ENCODE data around the gene MXRA8.

Gene MXRA8

DNA sequence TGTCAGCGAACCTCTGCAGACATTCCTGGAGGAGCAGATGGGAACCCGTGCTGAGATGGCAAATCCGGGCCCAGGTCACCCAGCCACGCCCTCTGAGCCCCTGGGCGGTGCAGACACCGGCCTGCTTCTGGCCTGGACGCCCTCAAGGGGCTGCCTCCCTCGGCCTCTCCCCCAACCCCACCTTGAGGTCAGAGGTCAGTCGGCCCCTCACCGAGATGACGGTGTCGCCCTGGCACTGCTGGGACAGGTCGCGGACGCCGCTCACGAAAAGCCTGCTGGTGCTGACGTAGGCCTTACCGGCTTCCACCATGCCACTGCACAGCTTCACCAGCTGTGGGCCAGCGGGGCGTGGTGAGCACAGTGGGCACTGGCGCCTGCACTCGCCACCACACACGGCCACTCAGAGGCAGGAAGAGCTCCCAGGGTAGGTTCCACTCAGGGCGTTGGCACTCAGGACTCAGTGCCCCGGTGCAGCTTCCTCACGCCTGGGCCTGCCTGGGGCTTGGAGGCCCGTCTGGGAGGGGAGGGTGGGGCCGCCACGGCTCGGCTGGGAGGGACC, 55.3 kb downstream of the MXRA8 start:
- DNase-seq = no peak
- Histone ChIP-seq H3K4me1 (ENCODE audit: control insufficient read depth, insufficient read depth, low read length, poor library complexity, severe bottlenecking) (peaks cover 27% of the 10 kb centered on the region), H3K36me3 (ENCODE audit: control insufficient read depth, insufficient read depth, low read length) (no peaks in the 10 kb centered on the region), H3K27me3 (replicated peaks; ENCODE audit: control insufficient read depth, insufficient read depth, low read length, poor library complexity, severe bottlenecking) (no peaks in the 10 kb centered on the region), H3K27ac (ENCODE audit: insufficient read depth, low read length, poor library complexity, severe bottlenecking) (no peak overlapping the region), H3K9me3 (ENCODE audit: control insufficient read depth, low read length) (no peaks in the 10 kb centered on the region), H3K4me3 (ENCODE audit: insufficient read depth, low read depth, low read length, poor library complexity, severe bottlenecking) (no peak overlapping the region)
